Activated T-cell treated with anti-CD3 and anti-CD28 coated beads, Interleukin-2, amount 50 U/mL, for 4 hours (primary cell): ENCODE data around the gene COX19. TPM values are rescaled to one million over a fixed set of nuclear protein-coding genes. Genes with fewer than 3 reads are reported as not detected.
"Not testable (repeated sequence)": the region's sequence is repeated elsewhere in the genome, so short reads cannot be mapped to it uniquely, and the experiment has no call there.

Experiments
- ATAC-seq, 2 donors: fragments of 200-7000 bp; cut with Tn5 transposase; one replicate each; pipeline ENCODE4 v1.10.0; 2021
- DNase-seq: peaks from one replicate; pipeline ENCODE4 v3.0.0-alpha.2; 2020
- H3K27me3 Mint-ChIP-seq: one replicate; pipeline ENCODE4 v1.8.0; 2021; ENCODE audit warnings: low read depth, mixed read lengths
- H3K36me3 Mint-ChIP-seq: one replicate; pipeline ENCODE4 v1.8.0; 2022; ENCODE audit warnings: mixed read lengths; ENCODE audit not compliant: insufficient read depth
- H3K4me1 Mint-ChIP-seq: one replicate; pipeline ENCODE4 v1.8.0; 2021; ENCODE audit warnings: low read depth, mixed read lengths
- H3K4me3 Mint-ChIP-seq: one replicate; pipeline ENCODE4 v1.8.0; 2021; ENCODE audit warnings: mild to moderate bottlenecking, moderate library complexity, mixed read lengths
- H3K9me3 Mint-ChIP-seq: one replicate; pipeline ENCODE4 v1.8.0; 2021; ENCODE audit warnings: mixed read lengths
- total RNA-seq, 3 donors: library from RNA; stranded (reverse); gene quantifications; one replicate each; pipeline ENCODE4 v1.2.1, GENCODE V29; 2021

The COX19 gene
- total RNA-seq, 3 donors from 2014 or later: 17.5 to 19.0 (median 18.9) TPM

- Mint-ChIP-seq H3K4me1 (peaks cover 14% of the 10 kb centered on the region), H3K4me3 (no peak overlapping the region), H3K9me3 (no peaks in the 10 kb centered on the region), H3K27me3 (no peaks in the 10 kb centered on the region), H3K36me3 (no peaks in the 10 kb centered on the region)
- ATAC-seq (no peak), DNase-seq (no peak)
Measured at GRCh38 chr7:1015196-1016121, 40.1 kb upstream of the COX19 start.

- Mint-ChIP-seq H3K4me1 (peaks cover 14% of the 10 kb centered on the region), H3K36me3 (peaks cover under 1% of the 10 kb centered on the region), H3K27me3 (no peaks in the 10 kb centered on the region), H3K9me3 (no peaks in the 10 kb centered on the region), H3K4me3 (no peak overlapping the region)
- DNase-seq: no peak
- no peak for ATAC-seq
Measured at GRCh38 chr7:1014681-1015080, 39.3 kb upstream of the COX19 start.

- H3K27me3 Mint-ChIP-seq: no peaks in the 10 kb centered on the region
- peaks cover 14% of the 10 kb centered on the region for H3K4me1 Mint-ChIP-seq
- H3K36me3 Mint-ChIP-seq: peaks cover 12% of the 10 kb centered on the region
- ATAC-seq: no peak
- H3K9me3 Mint-ChIP-seq: no peaks in the 10 kb centered on the region
- H3K4me3 Mint-ChIP-seq: no peak overlapping the region
- no peak for DNase-seq
Measured at GRCh38 chr7:1013581-1013980, 38.2 kb upstream of the COX19 start.

- Mint-ChIP-seq H3K27me3 (no peaks in the 10 kb centered on the region), H3K4me3 (no peak overlapping the region), H3K4me1 (peaks cover 8% of the 10 kb centered on the region), H3K36me3 (peaks cover 13% of the 10 kb centered on the region), H3K9me3 (no peaks in the 10 kb centered on the region)
- DNase-seq (no peak), ATAC-seq (no peak)
Measured at GRCh38 chr7:1012716-1013095, 37.4 kb upstream of the COX19 start.

GRCh38 chr7:1012004-1012715 lies 36.8 kb upstream of the COX19 start:
- no peak for DNase-seq
- H3K27me3 Mint-ChIP-seq: no peaks in the 10 kb centered on the region
- no peak overlapping the region for H3K4me3 Mint-ChIP-seq
- ATAC-seq: no peak
- peaks cover 8% of the 10 kb centered on the region for H3K4me1 Mint-ChIP-seq
- H3K9me3 Mint-ChIP-seq: no peaks in the 10 kb centered on the region
- H3K36me3 Mint-ChIP-seq: peaks cover 13% of the 10 kb centered on the region

- peaks cover 13% of the 10 kb centered on the region for H3K36me3 Mint-ChIP-seq
- H3K4me3 Mint-ChIP-seq: no peak overlapping the region
- DNase-seq (no peak), ATAC-seq (no peak)
- no peaks in the 10 kb centered on the region for H3K27me3 Mint-ChIP-seq
- H3K4me1 Mint-ChIP-seq: peaks cover 8% of the 10 kb centered on the region
- H3K9me3 Mint-ChIP-seq: no peaks in the 10 kb centered on the region
Measured at GRCh38 chr7:1011297-1012003, 36.1 kb upstream of the COX19 start.

- ATAC-seq: no peak
- peaks cover 16% of the 10 kb centered on the region for H3K36me3 Mint-ChIP-seq
- H3K27me3 Mint-ChIP-seq: no peaks in the 10 kb centered on the region
- DNase-seq: no peak
- H3K4me1 Mint-ChIP-seq: peaks cover 8% of the 10 kb centered on the region
- H3K9me3 Mint-ChIP-seq: no peaks in the 10 kb centered on the region
- no peak overlapping the region for H3K4me3 Mint-ChIP-seq
Measured at GRCh38 chr7:1010226-1010625, 34.9 kb upstream of the COX19 start.

- Mint-ChIP-seq H3K9me3 (no peaks in the 10 kb centered on the region), H3K27me3 (no peaks in the 10 kb centered on the region), H3K36me3 (peaks cover 16% of the 10 kb centered on the region), H3K4me3 (no peak overlapping the region), H3K4me1 (peaks cover 8% of the 10 kb centered on the region)
- DNase-seq: no peak
- no peak for ATAC-seq
Measured at GRCh38 chr7:1009747-1010146, 34.4 kb upstream of the COX19 start.

- no peak for DNase-seq
- Mint-ChIP-seq H3K4me3 (no peak overlapping the region), H3K27me3 (no peaks in the 10 kb centered on the region), H3K4me1 (peaks cover 8% of the 10 kb centered on the region), H3K9me3 (no peaks in the 10 kb centered on the region), H3K36me3 (peaks cover 16% of the 10 kb centered on the region)
- ATAC-seq: no peak
Measured at GRCh38 chr7:1008733-1009363, 33.5 kb upstream of the COX19 start.

- Mint-ChIP-seq H3K4me3 (no peak overlapping the region), H3K4me1 (peaks cover 8% of the 10 kb centered on the region), H3K9me3 (no peaks in the 10 kb centered on the region), H3K27me3 (no peaks in the 10 kb centered on the region), H3K36me3 (peaks cover 16% of the 10 kb centered on the region)
- no peak for DNase-seq
- ATAC-seq: no peak
Measured at GRCh38 chr7:1007901-1008300, 32.6 kb upstream of the COX19 start.

- Mint-ChIP-seq H3K36me3 (peaks cover 16% of the 10 kb centered on the region), H3K9me3 (no peaks in the 10 kb centered on the region), H3K4me3 (no peak overlapping the region), H3K27me3 (no peaks in the 10 kb centered on the region), H3K4me1 (no peaks in the 10 kb centered on the region)
- ATAC-seq (no peak), DNase-seq (no peak)
Measured at GRCh38 chr7:1005303-1005702, 30.0 kb upstream of the COX19 start.

GRCh38 chr7:1004018-1004852 lies 28.9 kb upstream of the COX19 start:
- ATAC-seq (no peak), DNase-seq (no peak)
- Mint-ChIP-seq H3K4me1 (no peaks in the 10 kb centered on the region), H3K9me3 (no peaks in the 10 kb centered on the region), H3K36me3 (peaks cover 11% of the 10 kb centered on the region), H3K27me3 (no peaks in the 10 kb centered on the region), H3K4me3 (no peak overlapping the region)

- not testable (repeated sequence) for H3K27me3 Mint-ChIP-seq, DNase-seq, H3K9me3 Mint-ChIP-seq, ATAC-seq, H3K36me3 Mint-ChIP-seq, H3K4me3 Mint-ChIP-seq, H3K4me1 Mint-ChIP-seq
Measured at GRCh38 chr7:1002445-1002844, 27.1 kb upstream of the COX19 start.
